HL-60 (cell line): ENCODE measurements around the gene SAP130.

ENCODE experiments used
- CTCF ChIP-seq: IDR thresholded peaks from one replicate; pipeline ENCODE4 v1.5.1; 2011; ENCODE audit warnings: low read length, control low read depth, inconsistent platforms; ENCODE audit not compliant: insufficient read depth
- GABPA ChIP-seq: IDR thresholded peaks from 2 replicates; pipeline ENCODE4 v1.6.1; 2012; ENCODE audit warnings: low read depth
- POLR2AphosphoS5 ChIP-seq: IDR thresholded peaks from 2 replicates; pipeline ENCODE4 v1.6.1; 2012; ENCODE audit warnings: low read depth
- REST ChIP-seq: IDR thresholded peaks from 2 replicates; pipeline ENCODE4 v1.6.1; 2012; ENCODE audit warnings: low read depth; ENCODE audit not compliant: insufficient replicate concordance
- SPI1 ChIP-seq: IDR thresholded peaks from 2 replicates; pipeline ENCODE4 v1.6.1; 2012; ENCODE audit warnings: low read depth, mild to moderate bottlenecking, borderline replicate concordance

DNA sequence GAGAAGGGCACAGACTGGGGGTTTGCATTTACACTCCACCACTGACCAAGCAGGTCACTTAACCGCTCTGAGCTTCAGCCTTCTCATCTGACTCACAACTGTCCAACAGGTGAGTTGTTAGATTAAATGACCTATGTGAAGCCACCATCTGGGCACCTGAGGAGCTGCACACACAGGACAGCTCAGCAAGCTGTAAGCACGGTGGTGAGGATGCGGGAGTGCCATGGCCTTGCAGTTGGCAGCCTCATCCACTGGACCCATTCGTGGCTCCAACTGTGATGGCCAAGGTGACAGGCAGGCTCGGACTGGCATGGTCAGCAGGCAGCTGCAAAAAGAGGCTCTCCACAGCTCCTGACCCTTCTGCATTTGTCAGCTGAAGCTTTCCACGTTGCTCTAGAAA is 118.8 kb downstream of the SAP130 start:
- TF ChIP-seq CTCF (no peak), REST (no peak), POLR2AphosphoS5 (no peak), SPI1 (no peak), GABPA (no peak)
